Measurements from ENCODE around the gene IRF8.
"Not testable (repeated sequence)": the region's sequence is repeated elsewhere in the genome, so short reads cannot be mapped to it uniquely, and the experiment has no call there.

IRF8 gene

GRCh38 chr16:85940214-85940613 lies 41.3 kb downstream of the IRF8 start:
- DNase-seq = no peak

DNA sequence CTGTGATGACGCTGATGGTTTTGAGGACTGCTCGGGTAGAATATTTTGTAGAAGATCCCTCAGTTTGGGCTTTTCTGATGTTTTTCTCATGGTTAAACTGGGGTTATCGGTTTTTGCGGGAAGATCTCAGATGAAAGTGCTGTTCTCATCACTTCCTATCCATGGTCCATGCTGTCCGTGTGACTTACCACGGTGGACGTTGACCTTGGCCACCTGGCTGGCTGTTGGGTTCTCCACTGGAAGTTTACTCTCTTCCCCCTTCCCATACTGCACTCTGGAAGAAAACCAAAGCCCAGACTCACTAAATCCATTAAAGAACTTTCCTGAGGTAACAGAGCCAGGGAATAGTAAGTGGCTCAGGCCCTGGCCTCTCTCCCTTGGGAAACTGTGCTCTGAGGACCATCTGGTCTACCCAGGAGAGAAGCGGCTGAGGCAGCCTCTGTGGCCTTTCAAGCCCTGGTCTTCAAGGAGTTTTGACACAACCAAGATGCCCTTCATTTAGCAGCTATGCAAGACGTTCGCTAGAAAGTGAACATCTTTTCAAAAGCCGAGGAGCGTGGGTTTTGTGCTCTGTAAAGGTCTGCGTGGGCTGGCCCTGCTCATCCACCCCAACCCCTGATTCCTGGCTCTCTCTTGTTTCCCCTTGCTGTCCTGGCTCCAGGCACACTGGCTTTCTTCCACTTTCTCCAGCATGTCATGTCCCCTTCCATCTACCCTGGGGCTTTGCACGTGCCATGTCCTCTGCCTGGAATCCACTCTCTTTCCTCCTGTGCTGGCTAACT lies 43.1 kb downstream of the IRF8 start:
- no peak for DNase-seq

DNA sequence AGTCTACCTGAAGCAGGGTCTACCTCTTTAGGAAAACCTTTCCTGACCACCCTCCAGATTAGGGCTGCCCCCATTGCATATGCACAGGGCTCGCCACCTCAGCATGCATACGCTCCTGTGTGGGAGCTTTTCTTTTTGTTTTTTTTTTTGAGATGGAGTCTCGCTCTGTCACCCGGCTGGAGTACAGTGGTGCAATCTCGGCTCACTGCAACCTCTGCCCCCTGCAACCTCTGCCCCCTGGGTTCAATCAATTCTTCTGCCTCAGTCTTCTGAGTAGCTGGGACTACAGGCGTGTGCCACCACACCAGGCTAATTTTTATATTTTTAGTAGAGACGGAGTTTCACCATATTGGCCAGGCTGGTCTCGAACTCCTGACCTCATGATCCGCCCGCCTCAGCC lies 43.7 kb downstream of the IRF8 start:
- not testable (repeated sequence) for DNase-seq

DNA sequence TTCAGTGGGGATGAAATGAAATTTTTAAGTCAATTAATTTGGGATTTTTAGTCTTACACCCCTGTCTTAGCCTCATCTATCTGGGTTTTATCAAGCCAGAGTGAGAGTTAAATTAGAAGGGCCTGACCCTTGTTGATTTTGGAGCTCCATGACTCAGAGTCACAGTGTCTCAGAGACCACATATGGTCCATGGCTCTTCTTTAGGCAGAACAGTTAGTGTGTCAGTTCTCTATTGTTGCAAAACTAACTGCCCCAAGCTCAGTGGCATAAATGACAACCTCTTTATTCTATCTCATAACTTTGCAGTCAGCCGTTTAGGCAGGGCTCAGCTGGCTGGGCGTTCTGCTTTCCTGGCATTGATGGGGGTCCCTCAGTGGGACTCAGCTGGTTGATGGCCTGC lies 44.7 kb downstream of the IRF8 start:
- DNase-seq = no peak

GRCh38 chr16:85944572-85945423 lies 45.8 kb downstream of the IRF8 start:
- no peak for DNase-seq

- DNase-seq = no peak
These were observed 46.4 kb downstream of the IRF8 start for GRCh38 chr16:85945424-85945751.

DNA sequence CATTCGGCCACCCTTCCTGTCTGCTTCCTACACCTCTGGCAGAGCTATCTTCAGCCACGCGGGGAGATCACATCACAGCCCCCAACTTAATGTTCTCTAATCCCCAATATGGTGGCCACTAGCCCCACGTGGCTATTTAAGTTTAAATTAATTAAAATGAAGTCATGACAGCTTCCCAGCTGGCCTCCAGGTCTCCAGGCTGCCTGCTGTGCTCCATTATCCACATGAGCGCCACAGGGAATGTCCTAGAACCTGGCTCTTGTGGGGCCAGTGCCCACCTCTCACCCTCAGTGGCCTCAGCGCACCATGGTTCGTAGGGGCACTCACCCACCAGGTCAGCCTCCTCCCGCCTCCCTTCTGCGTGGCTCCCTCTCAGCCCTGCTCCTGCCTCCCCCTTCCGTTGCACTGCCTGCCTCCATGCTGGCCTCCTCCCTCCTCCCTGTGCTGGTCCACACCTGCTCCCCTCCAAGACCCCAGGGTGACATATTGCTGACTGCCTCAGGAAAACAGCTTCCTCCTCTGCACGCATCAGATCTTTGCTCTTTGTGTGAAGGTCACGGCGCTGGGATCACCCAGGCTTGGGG lies 47.7 kb downstream of the IRF8 start:
- no peak for DNase-seq

DNA sequence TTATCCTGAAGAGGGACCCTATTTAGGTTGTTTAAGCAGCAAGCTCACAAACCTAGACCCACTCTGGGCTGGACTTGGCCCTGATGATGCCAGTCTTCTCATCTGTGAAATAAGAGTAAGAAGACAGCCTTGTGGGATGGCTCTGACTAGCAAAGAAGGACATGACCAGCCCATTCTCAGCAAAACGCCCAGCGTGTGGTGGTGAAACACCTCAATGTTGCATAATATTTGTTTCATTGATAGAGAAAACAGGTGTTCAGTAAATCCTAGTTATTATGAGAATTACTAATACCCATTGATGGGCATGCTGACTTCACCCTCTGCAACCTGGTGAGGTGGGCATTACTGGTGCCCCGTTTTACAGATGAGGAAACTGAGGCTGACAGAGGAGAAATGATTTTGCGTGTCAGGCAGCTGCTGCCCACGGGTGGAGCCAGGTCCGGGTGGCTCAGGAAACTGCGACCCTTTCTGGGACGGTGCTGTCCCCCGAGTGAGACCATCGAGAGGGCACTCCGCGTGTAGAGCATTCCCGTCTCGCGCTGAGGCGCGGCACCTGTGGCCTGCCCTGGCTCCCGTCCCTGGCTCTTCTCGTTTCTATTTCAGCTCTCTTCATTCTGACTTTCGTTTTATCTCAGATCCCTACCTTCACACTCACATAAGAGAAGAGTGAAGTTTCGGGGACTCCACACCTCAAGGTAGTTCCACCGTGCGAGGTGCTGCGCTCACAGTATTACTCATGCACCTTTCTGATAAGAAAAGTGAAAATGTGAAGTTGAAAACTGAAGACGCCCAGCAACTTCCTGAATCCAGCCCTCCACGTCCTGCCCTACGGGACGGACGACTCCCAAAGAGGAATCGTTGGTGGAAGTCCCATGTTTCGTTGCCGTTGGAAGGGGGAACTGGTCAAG lies 48.5 kb downstream of the IRF8 start:
- no peak for DNase-seq

DNA sequence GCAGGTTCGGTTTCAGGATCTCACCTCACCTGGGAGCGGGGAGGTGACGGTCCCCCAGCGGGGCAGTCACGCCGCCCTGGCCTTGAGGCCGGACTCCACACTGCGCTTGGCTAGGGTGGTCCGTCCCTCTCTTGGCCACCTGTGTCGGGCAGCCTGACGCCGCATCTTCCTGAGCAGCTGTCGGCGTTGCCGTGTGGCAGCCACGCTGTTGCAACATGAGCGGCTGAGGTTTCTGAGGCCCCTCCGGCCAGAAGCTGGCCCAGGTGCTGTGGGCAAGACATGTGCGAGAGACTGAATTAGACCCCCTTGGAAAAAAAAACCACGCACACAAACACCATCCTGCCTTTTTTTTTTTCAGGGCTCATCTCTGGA lies 49.2 kb downstream of the IRF8 start:
- DNase-seq = no peak

- no peak for DNase-seq
These were observed 49.8 kb downstream of the IRF8 start for GRCh38 chr16:85948616-85949265.

GRCh38 chr16:85950136-85950918 lies 51.4 kb downstream of the IRF8 start:
- DNase-seq = no peak

- no peak for DNase-seq
These were observed 53.2 kb downstream of the IRF8 start for GRCh38 chr16:85952197-85952596.

DNA sequence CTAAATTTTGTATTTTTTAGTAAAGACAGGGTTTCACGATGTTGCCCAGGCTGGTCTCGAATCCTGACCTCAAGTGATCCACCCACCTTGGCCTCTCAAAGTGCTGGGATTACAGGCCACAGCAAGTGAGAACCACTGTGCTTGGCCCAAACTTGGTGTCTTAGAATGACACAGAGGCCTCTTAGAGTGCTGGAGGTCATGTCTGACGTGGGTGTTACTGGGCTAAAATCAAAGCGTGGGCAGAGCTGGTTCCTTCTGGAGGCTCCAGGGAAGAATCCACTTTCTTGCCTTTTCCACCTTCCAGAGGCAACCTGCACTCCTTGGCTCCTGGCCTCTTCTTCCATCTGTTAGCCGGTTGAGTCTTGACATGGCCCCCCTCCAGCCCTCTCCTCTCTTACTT lies 53.8 kb downstream of the IRF8 start:
- no peak for DNase-seq

- no peak for DNase-seq
These were observed 56.1 kb downstream of the IRF8 start for GRCh38 chr16:85954927-85955519.

- no peak for DNase-seq
These were observed 56.6 kb downstream of the IRF8 start for GRCh38 chr16:85955566-85955965.

GRCh38 chr16:85956426-85956825 lies 57.5 kb downstream of the IRF8 start:
- no peak for DNase-seq

DNA sequence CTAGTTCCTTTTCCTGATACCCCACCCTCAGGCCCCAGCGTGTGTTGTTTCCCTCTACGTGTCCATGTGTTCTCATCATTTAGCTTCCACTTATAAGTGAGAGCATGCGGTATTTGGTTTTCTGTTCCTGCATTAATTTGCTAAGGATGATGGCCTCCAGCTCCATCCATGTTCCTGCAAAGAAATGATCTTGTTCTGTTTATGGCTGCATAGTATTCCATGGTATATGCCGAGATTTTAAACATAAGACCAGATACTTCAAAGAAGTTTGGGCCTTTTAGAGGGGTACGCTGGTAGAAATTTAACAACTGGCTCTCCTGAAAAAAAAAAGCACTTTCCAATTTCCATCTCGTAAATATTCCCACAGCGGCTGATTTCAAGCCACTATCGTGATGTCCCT lies 59.8 kb downstream of the IRF8 start:
- DNase-seq = no peak

DNA sequence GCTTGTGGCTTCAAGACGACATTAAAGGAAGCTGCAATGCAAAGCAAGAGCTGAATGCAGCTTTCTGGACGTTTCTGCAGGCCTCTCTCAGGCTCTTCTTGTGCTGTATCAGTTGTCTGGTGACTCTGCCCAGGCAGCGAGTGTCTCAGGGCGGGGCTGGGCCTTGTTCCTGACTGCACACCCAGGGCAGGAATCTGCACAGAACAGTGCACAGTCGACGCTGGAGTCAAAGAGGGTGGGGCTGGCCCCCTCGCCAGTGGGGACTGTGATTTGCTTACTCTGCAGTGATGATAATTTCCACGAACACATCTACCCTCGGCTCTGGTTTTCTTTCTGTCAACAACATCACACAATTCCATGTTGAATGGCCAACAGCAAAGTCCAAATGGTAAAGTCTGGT lies 60.7 kb downstream of the IRF8 start:
- DNase-seq = no peak

DNA sequence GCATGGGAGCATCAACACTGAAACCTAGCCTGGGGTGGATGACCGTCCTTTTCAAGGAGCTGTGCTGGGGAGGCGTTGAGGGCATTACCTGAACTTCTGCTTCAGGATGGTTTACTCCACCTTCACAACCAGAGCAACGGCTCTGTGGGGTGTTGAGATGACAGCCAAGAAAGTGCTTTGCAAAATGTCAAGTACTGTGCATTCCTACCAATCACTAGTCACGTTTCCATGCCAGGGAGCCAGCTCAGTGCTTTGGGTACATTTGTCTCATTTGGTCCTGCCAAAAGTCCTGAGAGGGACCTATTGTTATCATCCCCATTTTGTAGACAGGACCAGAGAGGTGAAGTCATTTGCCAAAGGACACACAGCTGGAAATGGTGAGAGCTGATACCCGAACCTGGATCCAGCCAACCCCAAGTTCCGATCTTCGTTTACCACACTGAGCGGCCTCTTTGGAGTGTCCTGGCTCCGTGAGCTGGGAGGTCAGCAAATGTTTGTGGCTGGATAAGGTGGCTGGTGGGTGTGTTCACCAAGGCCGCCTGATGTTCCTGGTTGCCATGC lies 61.6 kb downstream of the IRF8 start:
- no peak for DNase-seq

DNA sequence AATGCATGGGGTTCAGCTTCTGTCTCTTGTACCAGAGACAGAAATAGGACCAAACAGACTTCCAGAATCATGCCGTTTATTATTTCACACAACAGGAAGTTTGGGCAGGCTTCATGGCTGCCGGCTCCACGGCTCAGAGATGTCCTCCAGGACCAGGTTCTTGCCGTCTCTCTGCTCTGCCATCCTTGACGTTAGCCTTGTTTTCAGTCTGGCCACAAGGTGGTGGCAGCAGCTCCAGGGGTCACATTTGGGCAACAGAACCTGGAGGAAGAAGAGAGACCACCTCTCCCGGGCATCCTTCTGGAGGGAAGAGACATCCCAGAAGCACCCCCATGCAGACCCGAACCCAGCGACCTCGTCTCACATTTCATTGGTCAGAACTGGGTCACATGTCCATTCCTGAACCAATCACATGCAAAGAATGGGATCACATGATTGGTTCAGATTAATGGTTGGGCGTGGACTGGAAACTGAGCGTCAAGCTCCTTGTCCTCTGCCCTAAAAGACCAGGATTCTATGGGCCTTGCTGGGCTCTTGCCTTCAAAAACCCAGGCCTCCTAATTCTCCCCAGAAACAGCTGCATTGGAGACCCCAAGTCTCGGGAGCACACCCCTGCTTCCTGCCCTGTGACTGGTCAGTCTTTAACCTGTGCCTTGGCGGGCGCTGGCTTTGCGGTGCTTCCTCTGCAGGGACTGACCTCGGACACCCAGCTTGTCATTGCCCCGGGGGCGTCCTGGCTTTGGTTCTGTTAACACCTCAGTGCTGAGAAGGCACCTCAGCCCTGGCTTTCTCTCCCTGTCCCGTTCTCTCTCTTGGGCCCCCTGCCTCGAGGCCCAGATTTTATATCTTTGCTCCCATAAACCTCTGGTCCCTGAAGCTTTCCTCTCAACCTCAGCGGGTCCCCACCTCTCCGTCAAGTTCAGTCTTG lies 63.3 kb downstream of the IRF8 start:
- no peak for DNase-seq

All from right forelimb (tissue), 1 donor.